ENCODE measurements around the gene RAD51. TPM values are rescaled to one million over a fixed set of nuclear protein-coding genes. Genes with fewer than 3 reads are reported as not detected.
A peak's percentile ranks its signal among the peaks of the same experiment; 100 is the strongest.

Gene RAD51
- total RNA-seq, 2 donors from 2014 or later: 1.5 to 2.0 TPM

DNA sequence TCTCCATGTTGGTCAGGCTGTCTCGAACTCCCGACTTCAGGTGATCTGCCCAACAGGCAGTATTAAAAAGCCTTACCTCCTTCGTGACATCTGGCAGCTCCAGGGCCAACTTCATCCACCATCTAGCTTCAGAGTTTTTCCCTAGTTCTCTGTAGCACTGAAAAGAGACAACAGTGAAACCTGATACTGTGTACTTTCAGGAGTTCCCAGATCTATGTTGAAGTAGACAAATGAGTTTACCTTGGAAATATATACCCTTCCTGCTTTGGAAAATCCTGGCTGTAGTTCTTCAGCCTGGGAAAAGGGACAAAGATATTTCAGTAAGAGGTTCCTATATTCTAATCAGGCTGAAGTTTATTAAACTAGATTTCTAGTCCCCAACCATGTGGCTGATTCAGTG lies 42.1 kb downstream of the RAD51 start:
- H3K27ac Mint-ChIP-seq: no peak overlapping the region
- no peaks in the 10 kb centered on the region for H3K27me3 Mint-ChIP-seq
- no peaks in the 10 kb centered on the region for H3K36me3 Mint-ChIP-seq (ENCODE audit: low read depth)
- ATAC-seq: no peak
- H3K9me3 ChIP-seq (ENCODE audit: control insufficient read depth, low read length, poor library complexity, severe bottlenecking): no peaks in the 10 kb centered on the region
- H3K4me3 Mint-ChIP-seq: no peak overlapping the region
- no peaks in the 10 kb centered on the region for H3K4me1 Mint-ChIP-seq
- DNase-seq: no peak

DNA sequence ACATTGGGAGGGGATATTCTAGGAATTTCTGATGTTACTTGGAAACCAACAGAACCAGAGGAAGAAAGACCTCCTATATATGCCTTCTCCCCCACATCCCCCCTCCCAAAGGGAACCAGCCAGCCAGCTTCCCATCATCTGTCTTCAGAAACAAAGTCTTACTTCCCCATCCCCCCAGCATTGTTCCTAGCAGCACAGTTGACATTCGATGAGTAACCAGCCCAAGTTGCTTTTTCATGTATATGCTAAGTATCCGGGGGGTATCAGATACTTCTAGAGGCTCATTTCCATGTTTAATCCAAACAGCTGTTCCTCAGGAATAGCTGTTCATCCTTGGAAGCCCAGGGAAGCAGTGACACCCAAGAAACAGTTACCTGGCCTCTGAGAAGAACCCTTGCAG lies 44.1 kb downstream of the RAD51 start:
- peaks cover 6% of the 10 kb centered on the region for H3K4me1 Mint-ChIP-seq
- H3K27me3 Mint-ChIP-seq: no peaks in the 10 kb centered on the region
- no peak for DNase-seq
- H3K9me3 ChIP-seq (ENCODE audit: control insufficient read depth, low read length, poor library complexity, severe bottlenecking): no peaks in the 10 kb centered on the region
- no peak for ATAC-seq
- peak overlapping the region; percentile 14 for H3K27ac Mint-ChIP-seq
- H3K4me3 Mint-ChIP-seq: no peak overlapping the region
- no peaks in the 10 kb centered on the region for H3K36me3 Mint-ChIP-seq (ENCODE audit: low read depth)

DNA sequence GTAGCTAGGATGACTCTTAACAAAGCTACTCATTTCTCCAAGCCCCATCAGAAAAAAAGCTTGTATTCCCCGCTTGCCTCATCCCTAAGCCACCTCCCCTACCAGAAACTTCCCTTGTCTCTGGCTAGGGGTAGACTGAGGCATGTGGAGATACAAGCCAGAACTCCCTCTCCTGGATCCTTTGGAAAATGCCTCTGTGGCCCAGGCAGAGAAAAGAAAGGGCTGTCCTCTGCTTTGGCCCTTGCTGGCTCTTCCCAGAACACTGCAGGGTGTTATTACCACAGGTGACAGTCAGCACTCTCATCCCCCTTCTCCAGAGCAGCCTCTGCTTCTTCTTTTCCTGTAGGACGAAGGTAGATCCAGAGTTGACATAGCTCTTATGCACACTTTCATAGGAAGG lies 44.9 kb downstream of the RAD51 start:
- H3K4me1 Mint-ChIP-seq: peaks cover 8% of the 10 kb centered on the region
- H3K27ac Mint-ChIP-seq: no peak overlapping the region
- H3K9me3 ChIP-seq (ENCODE audit: control insufficient read depth, low read length, poor library complexity, severe bottlenecking): no peaks in the 10 kb centered on the region
- no peak for ATAC-seq
- no peak overlapping the region for H3K4me3 Mint-ChIP-seq
- DNase-seq: no peak
- H3K36me3 Mint-ChIP-seq (ENCODE audit: low read depth): no peaks in the 10 kb centered on the region
- no peaks in the 10 kb centered on the region for H3K27me3 Mint-ChIP-seq

DNA sequence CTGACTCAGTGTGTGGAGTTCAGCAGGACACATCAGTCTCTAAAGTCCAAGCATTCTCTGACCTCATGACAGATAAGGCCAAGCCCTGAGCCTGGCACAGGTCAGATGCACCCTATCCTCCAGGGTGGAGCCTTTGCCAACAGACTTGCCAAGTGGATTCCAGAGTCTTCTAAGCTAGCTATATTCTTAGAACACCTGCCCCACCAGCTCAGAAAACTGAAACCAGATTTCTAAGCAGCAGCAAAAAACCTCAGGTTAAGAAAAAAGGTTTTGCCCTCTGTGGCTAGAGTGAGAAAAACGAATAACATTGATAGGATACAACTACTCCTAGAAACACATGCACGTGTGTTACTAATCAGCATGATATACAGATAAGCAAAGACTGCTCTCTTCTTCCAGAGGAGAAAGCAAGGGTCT lies 48.5 kb downstream of the RAD51 start:
- Mint-ChIP-seq H3K4me3 (peak overlapping the region; percentile 72), H3K4me1 (peaks cover 11% of the 10 kb centered on the region), H3K36me3 (ENCODE audit: low read depth) (no peaks in the 10 kb centered on the region), H3K27me3 (no peaks in the 10 kb centered on the region), H3K27ac (peak overlapping the region; percentile 87)
- H3K9me3 ChIP-seq (ENCODE audit: control insufficient read depth, low read length, poor library complexity, severe bottlenecking): no peaks in the 10 kb centered on the region
- ATAC-seq: peak; percentile 47
- no peak for DNase-seq

DNA sequence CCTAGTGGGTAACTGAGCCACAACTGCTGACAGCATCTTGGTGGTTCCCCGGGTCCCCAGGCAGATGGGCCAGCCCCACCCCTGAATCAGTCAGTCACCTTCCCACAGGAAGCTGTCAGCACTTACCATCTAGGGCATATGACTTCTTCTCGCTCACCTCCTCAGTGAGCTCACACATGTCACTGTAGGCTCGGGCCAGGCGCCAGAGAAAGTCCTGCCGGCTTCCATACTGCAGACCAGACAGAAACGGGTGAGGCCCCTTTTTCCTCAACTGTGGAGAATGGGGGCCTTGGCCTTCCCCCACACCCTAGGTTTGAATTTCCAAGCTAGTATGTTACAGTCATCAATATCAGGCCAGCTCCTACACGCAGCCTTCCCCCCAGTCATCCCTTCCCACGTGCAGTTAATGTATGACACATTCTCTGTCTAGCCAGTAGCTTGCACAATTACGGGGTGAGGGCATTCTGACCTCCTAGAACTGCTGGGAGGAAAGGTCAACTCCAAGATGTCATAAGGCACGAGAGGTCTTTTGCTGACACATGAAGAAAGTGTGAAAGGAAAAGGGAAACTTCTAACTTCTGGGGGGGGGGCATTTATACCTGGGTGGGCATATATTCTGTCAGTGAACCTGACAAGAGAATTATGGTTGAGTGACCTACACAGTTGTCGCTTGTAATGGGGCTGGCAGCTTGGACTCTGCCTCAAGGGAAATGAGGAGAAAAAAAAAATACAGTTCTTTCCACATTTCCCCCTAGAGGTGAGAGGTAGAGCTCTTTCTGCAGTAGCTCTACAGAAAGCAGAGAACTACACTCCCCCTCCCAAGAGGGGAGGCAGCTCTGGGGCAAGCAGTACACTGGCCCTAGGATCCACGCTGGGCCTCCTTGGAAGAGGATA lies 49.2 kb downstream of the RAD51 start:
- peaks cover 11% of the 10 kb centered on the region for H3K4me1 Mint-ChIP-seq
- ATAC-seq (peak; percentile 99), DNase-seq (peak; percentile 48 to 63 (median 56))
- no peaks in the 10 kb centered on the region for H3K36me3 Mint-ChIP-seq (ENCODE audit: low read depth)
- no peaks in the 10 kb centered on the region for H3K9me3 ChIP-seq (ENCODE audit: control insufficient read depth, low read length, poor library complexity, severe bottlenecking)
- no peaks in the 10 kb centered on the region for H3K27me3 Mint-ChIP-seq
- H3K27ac Mint-ChIP-seq: peak overlapping the region; percentile 87
- peak overlapping the region; percentile 72 for H3K4me3 Mint-ChIP-seq

DNA sequence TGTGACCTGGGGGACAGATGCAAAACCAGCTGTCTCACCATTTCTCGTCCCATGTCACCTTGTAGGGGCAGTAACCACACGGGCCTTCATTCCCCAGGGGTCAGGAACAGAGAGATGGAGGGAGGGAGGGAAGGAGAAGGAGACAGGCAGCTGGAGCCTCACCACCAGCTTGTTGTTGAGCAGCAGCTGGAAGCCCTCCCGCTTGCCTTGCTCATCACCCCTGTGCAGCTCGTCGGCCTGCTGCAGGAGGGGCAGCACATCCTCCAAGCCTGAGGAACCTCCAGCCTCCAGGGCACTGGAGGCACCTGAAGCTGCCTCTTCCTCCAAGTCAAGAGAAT lies 49.8 kb downstream of the RAD51 start:
- Mint-ChIP-seq H3K27me3 (no peaks in the 10 kb centered on the region), H3K27ac (peak overlapping the region; percentile 87), H3K4me3 (no peak overlapping the region), H3K4me1 (peaks cover 11% of the 10 kb centered on the region), H3K36me3 (ENCODE audit: low read depth) (peaks cover 2% of the 10 kb centered on the region)
- ATAC-seq: no peak
- no peaks in the 10 kb centered on the region for H3K9me3 ChIP-seq (ENCODE audit: control insufficient read depth, low read length, poor library complexity, severe bottlenecking)
- no peak for DNase-seq

DNA sequence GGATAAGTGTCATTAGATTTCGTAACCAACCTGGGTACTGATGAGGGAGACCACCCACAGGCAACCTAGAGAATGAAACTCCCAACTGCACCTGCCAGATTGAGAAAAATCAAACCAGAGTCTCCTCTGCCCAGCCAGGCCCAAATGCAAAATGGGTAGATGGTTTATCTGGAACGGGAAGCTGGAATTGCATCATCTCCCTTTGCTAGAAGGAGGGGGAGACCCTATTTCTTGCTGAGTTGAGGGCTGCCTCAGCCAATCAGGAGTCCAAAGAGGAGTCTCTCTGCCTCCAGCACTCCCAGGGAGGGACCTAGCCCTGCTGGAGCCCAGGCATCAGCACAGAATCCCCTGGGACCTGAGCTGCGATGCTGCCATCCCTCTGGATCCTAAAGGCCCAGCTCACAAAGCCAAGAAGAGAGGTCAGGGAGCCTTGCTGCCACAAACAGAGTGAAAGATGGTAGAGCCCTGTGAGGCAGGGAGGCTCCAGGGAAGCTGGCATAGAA lies 52.0 kb downstream of the RAD51 start:
- no peak overlapping the region for H3K27ac Mint-ChIP-seq
- DNase-seq (no peak), ATAC-seq (no peak)
- peaks cover 2% of the 10 kb centered on the region for H3K36me3 Mint-ChIP-seq (ENCODE audit: low read depth)
- H3K4me1 Mint-ChIP-seq: peaks cover 11% of the 10 kb centered on the region
- H3K4me3 Mint-ChIP-seq: no peak overlapping the region
- H3K9me3 ChIP-seq (ENCODE audit: control insufficient read depth, low read length, poor library complexity, severe bottlenecking): no peaks in the 10 kb centered on the region
- H3K27me3 Mint-ChIP-seq: no peaks in the 10 kb centered on the region

DNA sequence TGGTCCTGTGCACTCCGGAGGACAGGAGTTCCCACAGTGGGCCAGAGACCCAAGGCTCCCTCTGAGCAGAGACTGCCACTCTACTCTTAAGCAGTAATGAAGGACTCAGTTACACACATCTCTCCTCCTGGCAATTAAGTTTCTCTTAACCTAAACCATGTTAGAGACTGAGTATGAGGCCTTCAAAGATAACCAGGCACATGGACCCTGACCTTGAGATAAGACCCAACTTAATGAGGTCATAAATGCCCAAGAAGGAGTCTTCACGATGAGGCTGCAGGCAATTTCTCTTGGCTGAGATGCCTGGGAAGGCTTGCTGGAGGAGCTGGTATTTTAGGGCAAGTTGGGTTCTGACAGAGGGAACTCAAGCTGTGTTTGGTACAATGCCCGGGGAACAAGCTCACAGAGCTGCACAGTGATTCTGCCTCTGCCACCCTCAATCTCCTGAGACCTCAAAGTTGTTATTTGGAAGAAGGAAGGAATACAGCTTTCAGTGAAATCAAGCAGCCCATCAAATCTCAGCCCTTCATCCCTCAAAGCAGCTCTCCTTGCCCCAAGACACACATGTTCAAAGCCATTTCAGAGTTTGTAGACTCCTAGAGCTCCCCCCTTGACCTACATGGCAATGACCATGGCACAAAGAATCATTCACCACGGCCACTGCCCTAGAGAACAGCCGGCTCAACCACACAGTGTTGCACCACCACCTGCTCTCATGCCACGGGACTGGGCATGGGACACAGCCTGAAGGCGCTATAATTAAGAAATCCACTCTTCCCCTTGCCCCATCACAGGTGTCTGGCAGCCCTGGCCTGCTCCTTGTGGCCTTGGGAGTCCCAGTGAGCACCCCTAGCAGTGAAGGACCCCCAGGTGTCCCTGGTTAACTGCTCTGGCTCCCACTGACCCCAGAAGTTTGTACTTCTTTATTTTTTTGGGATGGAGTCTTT lies 53.0 kb downstream of the RAD51 start:
- no peak for DNase-seq
- no peak overlapping the region for H3K4me3 Mint-ChIP-seq
- no peaks in the 10 kb centered on the region for H3K27me3 Mint-ChIP-seq
- ATAC-seq: no peak
- H3K36me3 Mint-ChIP-seq (ENCODE audit: low read depth): peaks cover 2% of the 10 kb centered on the region
- no peaks in the 10 kb centered on the region for H3K9me3 ChIP-seq (ENCODE audit: control insufficient read depth, low read length, poor library complexity, severe bottlenecking)
- H3K27ac Mint-ChIP-seq: no peak overlapping the region
- H3K4me1 Mint-ChIP-seq: peaks cover 21% of the 10 kb centered on the region

DNA sequence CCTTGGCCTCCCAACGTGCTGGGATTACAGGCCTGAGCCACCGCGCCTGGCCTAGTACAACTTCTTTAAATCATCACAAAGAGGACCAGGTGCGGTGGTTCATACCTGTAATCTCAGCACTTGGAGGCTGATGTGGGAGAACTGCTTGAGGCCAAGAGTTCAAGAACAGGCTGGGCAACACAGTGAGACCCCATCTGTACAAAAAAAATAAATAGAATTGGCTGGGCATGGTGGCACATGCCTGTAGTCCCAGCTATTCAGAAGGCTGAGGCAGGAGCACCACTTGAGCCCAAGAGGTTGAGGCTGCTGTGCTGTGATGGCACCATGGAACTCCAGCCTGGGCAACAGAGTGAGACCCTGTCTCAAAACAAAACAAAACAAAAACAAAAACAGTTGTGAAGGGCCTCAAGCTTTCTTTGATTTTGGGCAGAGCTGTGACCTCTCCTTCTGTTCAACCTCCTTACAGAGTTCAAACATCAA lies 54.2 kb downstream of the RAD51 start:
- H3K4me3 Mint-ChIP-seq: no peak overlapping the region
- DNase-seq (no peak), ATAC-seq (no peak)
- peaks cover 24% of the 10 kb centered on the region for H3K4me1 Mint-ChIP-seq
- no peaks in the 10 kb centered on the region for H3K9me3 ChIP-seq (ENCODE audit: control insufficient read depth, low read length, poor library complexity, severe bottlenecking)
- H3K27ac Mint-ChIP-seq: no peak overlapping the region
- no peaks in the 10 kb centered on the region for H3K27me3 Mint-ChIP-seq
- peaks cover 2% of the 10 kb centered on the region for H3K36me3 Mint-ChIP-seq (ENCODE audit: low read depth)

DNA sequence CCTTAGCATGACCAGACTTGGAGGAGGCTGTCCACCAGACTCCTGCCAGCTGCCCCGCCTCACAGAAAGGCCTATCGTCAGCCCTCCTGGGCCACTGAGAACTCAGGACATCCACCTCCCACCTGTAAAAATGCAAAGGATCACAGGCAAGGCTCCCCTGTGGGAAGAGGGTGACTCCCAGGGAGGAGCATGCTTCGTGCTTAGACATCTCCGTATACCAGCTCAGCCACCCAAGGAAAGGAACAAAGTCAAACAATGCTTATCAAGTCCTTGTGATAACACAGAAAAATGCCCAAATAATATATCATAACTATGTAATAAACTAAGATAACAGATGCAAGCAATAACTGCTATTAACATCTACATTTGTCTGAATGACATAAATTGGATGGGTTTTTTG lies 55.9 kb downstream of the RAD51 start:
- Mint-ChIP-seq H3K36me3 (ENCODE audit: low read depth) (peaks cover 2% of the 10 kb centered on the region), H3K4me1 (peaks cover 20% of the 10 kb centered on the region), H3K27ac (no peak overlapping the region), H3K27me3 (no peaks in the 10 kb centered on the region), H3K4me3 (no peak overlapping the region)
- DNase-seq (no peak), ATAC-seq (no peak)
- H3K9me3 ChIP-seq (ENCODE audit: control insufficient read depth, low read length, poor library complexity, severe bottlenecking): no peaks in the 10 kb centered on the region

DNA sequence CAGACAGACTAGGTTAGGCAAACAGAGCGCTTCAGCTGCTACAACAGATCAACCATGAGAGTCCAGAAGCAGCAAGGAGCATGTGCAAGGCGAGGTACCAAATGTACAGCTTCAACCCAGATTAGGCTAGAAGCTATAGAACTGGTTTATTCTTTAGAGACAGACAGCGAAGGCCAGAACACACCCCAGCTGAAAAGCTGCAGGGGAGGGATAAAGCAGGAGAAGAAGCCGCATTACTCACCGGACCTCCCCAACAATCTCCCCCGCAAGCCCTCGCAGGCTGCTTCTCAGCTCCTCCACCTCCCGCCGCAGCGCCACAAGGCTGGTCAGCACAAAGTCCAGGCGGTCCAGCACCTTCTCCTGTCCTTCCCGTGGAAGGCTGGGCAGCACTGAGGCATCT lies 56.8 kb downstream of the RAD51 start:
- Mint-ChIP-seq H3K27me3 (no peaks in the 10 kb centered on the region), H3K4me1 (peaks cover 20% of the 10 kb centered on the region), H3K4me3 (no peak overlapping the region), H3K36me3 (ENCODE audit: low read depth) (peaks cover 2% of the 10 kb centered on the region), H3K27ac (no peak overlapping the region)
- DNase-seq (no peak), ATAC-seq (no peak)
- no peaks in the 10 kb centered on the region for H3K9me3 ChIP-seq (ENCODE audit: control insufficient read depth, low read length, poor library complexity, severe bottlenecking)

DNA sequence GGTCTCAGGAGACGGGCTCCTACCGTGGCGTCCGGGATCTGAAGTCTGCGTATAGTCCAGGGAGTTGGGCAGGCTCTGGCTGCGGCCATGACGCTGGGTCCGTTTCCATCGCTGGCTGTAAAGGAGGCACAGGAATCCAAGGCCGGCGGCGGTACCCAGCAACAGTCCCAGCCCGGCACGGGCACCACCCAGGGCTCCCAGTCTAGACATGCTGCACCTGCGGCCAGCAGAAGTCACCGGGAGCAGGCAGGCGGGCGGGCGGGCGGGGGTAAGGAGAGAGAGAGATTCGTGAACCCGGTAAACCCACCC lies 59.6 kb downstream of the RAD51 start:
- no peaks in the 10 kb centered on the region for H3K9me3 ChIP-seq (ENCODE audit: control insufficient read depth, low read length, poor library complexity, severe bottlenecking)
- Mint-ChIP-seq H3K4me1 (peaks cover 20% of the 10 kb centered on the region), H3K36me3 (ENCODE audit: low read depth) (peaks cover 2% of the 10 kb centered on the region), H3K4me3 (peak overlapping the region; percentile 94), H3K27ac (peak overlapping the region; percentile 97), H3K27me3 (no peaks in the 10 kb centered on the region)
- ATAC-seq: peak; percentile 13
- DNase-seq: no peak

Data from T-helper 17 cell (primary cell).